GM04503 (cell line): ENCODE measurements around the gene CDKN1A.
"Not testable (repeated sequence)": the region's sequence is repeated elsewhere in the genome, so short reads cannot be mapped to it uniquely, and the experiment has no call there.

Experiments used
- DNase-seq: peaks from one replicate; pipeline ENCODE4 v3.0.0-alpha.2; 2012; ENCODE audit warnings: low read depth

Gene CDKN1A

DNA sequence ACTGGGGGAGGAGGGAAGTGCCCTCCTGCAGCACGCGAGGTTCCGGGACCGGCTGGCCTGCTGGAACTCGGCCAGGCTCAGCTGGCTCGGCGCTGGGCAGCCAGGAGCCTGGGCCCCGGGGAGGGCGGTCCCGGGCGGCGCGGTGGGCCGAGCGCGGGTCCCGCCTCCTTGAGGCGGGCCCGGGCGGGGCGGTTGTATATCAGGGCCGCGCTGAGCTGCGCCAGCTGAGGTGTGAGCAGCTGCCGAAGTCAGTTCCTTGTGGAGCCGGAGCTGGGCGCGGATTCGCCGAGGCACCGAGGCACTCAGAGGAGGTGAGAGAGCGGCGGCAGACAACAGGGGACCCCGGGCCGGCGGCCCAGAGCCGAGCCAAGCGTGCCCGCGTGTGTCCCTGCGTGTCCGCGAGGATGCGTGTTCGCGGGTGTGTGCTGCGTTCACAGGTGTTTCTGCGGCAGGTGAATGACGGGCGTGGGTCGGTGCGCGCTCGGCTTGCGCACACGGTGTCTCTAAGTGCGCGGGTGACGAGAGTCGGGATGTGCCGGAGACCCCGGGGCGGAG is at the start of gene CDKN1A:
Gene CDKN1A, plus strand, starts transcription at position 227 of the 555 bp plus-strand sequence. CDS start 5,388 bp downstream, outside the sequence.
- DNase-seq: peak; percentile 79

DNA sequence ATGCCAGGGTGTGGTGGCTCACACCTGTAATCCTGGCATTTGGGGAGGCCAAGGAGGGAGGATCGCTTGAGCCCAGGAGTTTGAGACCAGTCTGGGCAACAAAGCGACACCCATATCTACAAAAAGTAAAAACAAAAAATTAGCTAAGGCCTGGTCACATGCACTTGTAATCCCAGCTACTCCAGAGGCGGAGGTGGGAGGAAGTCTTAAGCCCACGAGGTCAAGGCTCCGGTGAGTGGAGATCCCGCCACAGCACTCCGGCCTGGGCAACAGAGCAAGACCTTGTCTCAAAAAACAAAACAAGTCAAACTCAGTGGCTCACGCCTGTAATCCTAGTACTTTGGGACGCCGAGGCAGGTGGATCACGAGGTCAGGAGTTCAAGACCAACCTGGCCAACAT is 48.7 kb upstream of the CDKN1A start:
- no peak for DNase-seq

DNA sequence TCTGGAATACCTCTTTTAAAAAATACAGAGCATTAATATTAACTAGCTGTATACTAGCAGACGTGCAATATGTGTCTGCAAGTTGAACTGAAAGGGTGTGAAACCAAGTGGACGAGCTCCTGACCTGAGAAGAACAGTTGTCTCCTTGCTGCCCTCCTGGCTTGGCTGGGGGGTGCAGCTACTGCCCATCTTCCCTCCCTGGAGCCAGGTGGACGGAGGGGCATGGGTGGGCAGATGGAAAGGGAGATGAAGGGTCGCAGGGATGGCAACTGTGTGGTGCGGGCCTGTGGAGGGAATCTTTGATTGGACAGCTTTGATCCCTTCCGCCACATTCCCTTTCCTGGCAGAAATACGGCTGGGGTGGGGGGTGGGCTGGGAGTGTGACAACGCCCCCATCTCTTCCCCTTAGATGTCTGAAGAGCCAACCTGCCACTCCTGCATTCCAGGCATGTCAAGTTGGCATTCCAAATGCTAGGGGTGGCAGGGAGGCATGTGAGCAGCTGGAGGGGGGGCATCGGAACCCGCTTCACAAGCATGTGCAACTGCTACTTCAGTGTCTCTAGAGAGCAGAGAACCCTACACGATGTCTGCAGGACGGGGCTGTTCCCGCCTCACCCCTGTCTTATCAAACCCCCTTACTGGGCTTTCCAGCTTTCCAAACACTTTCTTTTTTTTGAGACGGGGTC is 47.0 kb upstream of the CDKN1A start:
- DNase-seq: no peak

DNA sequence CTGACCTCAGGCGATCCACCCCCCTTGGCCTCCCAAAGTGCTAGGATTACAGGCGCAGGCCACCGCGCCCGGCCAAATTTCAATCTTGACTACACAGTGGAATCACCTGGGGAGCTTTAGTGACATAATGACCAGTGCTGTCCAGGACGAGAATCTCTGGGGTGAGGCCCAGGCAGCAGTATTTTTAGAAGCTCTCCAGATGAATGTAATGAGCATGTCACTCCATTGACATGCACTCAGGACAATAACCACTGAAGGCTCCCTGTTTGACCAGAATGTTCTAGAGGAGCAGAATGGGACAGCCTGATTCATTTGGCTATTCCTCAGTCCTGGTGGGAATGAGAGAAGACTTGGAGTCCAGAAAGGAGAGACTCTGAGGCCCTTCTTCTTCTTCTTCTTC is 45.1 kb upstream of the CDKN1A start:
- DNase-seq: no peak

DNA sequence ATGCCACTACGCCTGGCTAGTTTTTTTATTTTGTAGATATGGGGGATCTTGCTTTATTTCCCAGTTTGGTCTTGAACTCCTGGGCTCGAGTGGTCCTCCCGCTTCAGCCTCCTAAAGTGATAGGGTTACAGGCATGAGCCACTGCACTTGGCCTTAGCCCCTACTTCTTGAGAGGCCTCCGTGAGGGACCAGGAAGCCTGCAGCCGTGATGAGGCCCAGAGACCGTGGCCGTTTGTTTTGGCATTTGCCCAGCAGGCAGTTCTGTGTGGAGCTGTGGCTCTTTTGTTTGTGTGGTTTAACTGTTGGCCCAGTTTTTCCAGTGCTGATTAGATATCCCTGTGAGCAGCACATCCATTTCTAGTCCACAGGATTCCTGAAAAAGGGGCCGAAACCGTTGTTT is 44.6 kb upstream of the CDKN1A start:
- DNase-seq: no peak

DNA sequence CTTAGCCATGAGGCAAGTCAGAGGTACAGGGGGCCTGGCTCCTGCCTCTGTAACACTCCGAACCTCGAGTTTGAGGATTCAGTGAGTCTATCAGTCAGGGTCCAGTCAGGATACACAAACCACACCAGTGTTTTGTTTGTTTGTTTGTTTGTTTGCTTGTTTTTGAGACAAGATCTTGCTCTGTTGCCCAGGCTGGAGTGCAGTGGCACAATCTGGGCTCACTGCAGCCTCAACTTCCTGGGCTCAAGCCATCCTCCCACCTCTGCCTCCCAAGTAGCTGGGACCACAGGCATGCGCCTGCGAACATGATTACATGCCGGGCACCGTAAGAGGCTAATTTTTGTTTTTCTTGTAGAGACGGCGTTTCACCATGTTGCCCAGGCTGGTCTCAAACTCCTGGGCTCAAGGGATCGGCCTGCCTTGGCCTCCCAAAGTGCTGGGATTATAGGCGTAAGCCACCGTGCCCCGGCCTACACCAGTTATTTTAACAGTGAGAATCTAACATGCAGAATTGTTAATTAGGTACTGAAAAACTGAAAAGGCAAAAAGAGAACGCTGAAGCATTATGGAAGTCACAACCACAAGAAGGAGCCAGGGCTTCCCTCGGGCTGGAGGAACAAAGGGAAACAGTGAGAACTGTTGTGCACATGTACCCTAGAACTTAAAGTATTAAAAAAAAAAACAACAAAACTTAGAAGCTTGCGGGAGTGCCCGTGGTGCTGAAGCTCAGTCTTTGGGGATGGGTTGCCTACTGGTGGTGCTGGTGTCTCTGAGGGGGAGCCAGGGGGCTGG is 44.0 kb upstream of the CDKN1A start:
- no peak for DNase-seq

DNA sequence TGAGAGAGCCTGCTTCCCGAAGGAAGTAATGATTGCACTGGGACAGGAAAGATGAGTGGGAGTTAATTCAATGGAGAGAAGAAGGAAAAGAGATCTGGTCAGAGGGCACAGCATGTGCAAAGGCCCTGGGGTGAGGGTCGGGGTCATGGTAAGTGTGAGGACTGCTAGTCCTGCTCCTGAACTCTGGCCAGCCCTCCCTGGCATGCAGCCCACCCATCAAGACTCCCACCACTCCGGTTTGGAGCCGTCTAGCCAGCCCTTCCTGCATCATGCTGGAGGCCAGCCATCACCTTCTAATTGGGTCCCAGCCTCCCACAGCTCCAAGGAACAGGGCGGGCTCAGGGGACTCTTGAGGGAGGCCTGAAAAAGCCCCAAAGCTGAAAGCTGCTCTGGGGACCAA is 42.2 kb upstream of the CDKN1A start:
- no peak for DNase-seq

DNA sequence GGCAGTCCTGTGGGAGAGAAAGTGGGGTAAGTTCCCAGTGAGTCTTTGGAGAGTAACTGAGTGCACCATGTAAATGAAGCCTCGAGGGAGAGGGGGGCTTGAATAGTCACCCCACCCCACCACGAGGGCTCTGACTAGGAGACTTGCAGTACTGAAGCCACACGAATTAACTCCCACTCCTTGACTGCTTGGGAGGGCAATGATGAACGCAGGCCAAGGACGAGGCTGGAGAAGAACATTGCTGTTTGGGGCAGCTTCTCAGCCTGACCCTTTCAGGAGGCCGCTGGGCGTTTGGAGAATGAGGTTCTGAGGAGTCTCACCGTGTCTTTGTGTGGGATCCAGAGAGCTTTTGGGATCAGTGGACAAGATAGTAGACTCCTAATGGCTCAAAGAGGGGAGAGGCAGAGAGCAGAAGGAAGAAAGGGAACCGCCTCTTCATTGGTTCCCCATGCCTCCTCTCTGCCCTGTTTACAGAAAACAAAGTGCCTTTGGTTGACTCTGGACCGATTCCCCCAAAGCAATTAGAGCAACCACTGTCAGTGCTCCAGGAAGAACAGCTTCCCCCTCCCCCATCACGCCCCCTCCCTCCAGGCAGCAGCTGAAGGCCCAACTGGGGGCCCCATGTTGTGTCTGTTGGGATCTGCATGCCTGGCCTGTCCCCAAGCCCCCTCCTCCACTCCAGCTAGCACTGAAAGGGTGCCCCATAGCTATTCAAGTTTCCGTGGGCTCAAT is 41.7 kb upstream of the CDKN1A start:
- no peak for DNase-seq

DNA sequence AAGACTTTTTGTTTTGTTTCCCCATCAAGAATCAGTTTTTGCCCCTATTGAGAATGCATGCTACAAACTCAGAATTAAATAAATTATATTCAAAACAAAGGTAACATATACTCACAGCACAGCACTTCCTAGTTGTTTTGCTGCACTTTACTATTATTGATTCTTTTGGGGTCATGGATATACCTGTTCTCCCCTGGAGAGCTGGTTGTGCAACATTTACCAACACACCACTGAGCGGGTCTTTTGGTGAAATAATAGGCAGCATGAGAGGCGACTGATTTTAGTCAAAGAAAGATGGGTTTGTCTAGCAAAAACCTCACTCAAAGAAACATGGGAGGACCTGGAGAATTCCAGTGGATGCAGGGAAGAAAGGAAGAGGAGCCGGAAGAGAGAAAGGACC is 39.9 kb upstream of the CDKN1A start:
- no peak for DNase-seq

DNA sequence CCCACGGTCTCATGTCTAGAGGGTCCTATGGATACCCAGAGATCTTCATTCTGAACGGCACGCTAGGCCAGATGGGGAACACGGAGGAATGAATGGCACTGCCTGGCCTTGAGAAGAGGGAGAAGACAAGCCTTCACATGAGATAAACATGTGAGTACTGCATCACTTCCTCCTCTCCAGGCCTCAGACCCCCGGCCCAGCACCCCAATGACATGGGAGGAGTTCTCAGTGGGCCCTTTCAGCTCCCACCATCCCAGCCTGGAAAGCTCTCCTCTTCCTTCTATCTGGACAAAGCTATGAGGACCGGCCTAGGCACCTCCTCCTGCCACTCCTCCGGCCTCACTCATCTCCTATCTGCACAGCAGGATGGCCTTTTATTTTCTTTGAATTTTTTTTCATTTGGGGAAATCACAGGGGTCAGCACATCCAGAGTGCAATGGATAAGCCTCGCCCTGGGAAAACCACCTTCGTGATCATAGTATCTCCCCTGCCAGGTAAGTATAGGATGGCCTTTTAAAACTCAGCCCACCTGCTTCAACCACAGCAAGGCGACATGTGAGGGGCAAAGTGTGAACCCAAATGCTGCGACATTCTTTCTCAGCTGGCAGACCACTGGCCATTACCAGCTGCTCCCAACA is 39.2 kb upstream of the CDKN1A start:
- no peak for DNase-seq

DNA sequence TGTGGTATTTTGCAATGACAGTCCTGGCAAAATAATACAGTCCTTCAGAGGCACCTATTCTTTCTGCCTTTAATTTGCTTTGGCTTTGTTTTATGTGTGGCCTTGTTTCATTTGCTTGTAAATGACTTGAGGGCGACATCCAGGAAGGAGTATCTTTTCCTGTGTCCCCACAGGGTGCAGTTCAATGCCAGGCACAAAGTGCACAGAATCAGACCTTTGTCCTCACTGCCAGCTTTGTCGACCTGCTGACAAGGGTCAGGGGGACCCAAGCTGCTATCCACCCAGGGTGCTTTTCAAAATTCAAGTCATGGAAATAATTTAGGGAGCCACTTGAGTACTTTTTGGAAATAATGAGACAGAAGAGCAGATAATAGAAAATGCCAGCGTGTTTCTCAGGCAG is 37.0 kb upstream of the CDKN1A start:
- no peak for DNase-seq

DNA sequence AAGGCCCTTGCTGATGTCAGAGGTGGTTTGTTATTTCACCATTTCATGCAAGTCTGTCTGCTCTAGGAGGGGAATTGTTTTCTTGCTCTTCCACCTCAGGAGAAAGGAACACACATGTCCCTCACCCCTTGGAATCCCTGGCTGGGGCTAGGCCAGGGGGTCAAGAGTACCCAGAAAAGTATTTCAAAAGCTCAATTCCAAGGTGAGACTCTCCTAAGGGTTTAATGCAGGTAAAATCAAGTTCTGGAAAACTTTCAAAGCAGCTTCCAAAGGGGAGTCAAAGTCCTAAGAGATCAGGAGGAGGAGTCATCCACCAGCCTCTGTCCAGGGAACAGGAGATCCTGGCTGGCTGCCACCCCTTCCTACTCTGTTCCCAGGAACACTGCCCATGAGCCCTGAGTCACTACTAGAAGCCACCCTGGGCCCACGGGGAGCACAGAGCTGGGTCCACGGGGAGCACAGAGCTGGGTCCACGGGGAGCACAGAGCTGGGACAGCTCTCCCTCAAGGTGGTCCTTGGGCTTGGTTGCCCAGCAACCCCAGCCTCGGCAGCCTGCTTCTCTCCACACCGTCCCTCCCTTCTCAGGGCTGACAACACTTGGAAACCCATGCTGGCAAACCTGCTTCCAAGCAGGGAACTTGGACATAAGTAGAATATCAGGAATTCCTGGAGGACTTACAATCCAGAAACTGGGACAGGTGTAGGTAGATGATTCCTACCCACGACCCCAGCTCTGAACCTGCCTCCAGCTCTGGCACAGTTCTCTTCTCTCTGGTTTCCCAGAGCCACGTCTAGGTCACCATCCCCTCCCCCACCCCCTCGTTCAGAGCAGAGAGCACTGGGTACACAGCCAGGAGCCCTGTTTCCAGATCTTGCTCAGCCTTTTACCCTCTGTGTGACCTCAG is 35.3 kb upstream of the CDKN1A start:
- peak; percentile 64 for DNase-seq

DNA sequence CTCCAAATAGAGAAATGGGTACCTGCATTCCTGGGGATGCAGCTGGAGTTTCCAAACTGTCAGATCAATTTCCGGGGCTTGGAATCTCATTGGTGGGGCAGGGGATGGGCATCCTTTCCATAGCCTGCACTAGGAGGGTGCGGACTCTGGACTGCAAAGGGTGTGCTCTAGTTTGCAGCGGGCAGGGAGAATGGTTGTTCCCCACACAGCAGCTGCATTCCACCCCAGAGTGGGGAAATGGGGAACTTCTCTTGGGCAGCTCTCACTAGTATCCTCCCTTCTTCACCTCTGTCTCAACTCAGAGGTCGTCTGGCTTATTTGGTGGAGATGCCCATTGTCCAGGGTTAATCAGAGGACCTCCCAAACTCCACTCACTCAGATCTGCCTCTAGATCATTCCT is 34.5 kb upstream of the CDKN1A start:
- DNase-seq: no peak

DNA sequence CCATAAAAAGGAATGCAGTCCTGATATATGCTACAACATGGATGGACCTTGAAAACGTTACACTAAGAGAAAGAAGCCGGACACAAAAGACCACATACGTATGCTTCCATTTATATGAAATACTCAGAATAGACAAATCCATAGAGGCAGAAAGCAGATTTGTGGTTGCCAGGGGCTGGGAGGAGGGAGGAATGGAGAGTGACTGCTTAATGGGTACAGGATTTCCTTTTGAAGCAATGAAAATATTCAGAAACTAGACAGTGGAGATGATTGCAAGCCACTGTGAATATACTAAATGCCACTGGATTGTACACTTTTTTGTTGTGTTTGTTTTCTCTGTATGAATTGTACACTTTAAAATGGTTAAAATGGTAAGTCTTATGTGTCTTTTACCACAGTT is 29.4 kb upstream of the CDKN1A start:
- no peak for DNase-seq

DNA sequence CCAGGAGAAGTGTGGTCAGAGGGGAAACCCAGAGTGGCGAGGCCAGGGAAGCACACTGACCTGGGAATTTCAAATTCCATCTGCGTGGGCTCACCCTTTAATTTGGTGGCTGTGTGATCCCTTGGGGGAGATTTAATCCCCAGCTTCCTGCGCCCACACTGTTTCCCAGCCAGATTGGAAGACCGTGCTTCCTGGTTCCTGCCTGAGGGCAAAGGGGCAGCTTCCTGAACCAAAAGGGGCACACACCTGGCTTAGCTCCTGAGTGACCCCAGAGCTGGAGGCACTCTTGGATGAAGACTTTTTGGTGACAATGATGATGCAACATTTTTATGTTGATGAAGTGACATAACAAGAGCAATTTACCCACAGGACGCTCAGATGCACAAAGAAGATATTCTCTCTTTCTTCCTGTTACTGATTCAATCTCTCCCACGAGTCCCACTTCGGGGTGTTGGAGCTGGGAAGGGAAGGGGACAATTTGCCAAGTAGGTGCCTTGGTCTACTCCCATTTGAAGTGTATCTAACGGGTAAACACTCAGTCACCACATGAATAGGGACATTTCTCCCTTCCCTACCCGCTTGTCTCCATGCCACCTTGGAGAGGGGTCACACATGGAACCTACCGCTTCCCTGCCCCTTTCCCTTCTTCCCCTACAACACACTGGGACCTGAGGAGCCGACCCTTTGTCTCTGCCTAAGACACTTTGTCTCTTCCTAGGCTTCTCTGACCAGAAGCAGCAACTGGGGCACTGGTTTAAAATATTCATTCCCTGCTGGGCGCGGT is 28.6 kb upstream of the CDKN1A start:
- no peak for DNase-seq

DNA sequence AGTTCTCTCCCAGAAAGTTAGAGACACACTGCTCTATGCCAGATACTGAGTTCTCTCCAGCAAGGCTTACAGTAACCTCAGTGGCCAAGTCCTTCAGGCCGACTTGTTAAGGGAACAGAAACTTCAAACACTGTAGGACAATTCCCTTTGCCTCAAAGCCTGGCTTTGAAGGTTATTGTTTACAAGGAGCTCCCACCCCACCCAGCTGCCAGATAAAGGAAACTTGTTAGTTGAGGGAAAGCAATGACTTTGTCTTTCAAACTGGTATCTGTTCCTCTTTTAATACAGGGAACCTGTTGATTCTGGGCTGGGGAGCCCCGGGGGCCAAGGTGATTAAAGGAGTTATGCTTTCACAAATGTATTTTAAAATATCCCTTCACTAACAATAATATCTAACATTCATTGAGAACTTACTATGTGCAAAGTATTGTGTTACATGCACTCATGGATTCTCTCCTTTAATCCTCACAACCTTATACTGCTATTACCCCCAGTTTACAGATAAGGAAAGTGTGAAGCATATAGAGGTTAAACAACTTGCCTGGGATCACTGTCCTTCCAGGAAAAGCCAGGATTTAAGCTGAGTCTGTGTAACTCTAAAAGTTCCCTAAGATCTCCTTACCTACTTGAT is 27.6 kb upstream of the CDKN1A start:
- no peak for DNase-seq

DNA sequence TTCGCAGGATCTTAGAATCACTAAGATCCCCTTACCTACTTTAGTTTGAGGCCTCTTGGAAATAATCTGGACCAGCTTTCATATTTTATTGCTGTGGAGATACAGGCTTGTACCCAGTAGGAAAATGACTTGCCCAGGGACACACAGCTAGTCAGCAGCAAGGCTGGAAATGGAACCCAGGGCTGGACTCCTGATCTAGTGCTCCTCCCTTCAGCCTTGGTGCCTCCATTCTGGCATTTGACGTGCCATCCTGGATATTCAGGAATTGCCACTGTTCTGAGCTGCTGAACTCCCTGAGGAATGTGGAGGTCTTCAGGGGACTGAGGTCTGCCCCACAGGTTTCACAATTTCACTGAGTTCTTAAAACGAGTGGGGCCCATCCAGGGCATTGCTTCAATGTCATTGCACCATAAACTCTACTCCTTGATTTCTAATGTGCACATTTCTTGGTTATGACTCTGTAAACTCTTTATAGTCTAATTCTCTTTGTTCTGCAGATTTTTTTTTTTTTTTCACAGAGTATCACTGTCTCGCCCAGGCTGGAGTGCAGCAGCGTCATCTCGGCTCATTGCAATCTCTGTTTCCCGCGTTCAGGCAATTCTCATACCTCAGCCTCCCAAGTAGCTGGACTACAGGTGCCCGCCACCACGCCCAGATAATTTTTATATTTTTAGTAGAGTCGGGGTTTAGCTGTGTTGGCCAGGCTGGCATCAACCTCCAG is 26.7 kb upstream of the CDKN1A start:
- DNase-seq: no peak

DNA sequence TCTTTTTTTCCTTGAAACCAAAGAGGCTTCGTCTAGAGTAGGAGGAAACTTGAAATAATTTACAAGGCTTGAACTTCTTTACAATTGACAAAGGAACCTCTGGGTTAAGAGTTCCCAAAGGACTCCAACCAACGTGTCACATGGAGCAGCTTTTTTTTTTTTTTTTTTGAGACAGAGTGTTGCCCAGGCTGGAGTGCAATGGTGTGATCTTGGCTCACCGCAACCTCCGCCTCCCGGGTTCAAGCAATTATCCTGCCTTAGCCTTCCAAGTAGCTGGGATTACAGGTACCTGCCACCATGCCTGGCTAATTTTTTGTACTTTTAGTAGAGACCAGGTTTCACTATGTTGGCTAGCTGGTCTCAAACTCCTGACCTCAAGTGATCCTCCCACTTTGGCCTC is 24.0 kb upstream of the CDKN1A start:
- DNase-seq: not testable (repeated sequence)

DNA sequence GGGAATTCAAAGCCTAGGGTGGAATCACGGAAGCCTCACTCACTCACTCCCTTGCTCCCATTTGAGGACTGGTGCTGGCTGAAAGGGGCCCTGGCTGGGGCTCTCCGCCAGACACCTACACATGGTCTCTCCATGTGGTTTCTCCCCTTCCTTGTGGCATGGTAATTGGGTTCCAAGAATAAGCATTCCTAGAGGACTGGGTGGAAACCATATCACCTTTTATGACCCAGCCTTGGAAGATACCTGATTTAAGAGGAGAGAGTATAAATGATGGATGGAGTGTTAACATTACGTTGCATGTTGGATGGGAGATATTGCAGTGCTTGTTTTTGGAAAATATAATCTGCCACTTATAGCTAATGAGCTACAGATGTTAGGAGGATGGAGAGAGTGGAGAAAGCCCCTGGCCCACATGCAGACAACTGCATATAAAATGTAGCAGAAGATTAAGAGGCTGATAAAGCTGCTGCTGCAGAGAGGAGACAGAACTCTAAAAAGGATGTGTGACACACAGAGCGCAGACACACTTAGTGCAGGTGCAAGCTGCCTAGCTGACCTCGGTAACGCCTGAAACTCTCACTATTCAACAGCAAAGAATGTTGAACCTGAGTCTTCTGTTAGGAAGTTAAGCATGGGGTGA is 23.3 kb upstream of the CDKN1A start:
- no peak for DNase-seq
